ENCODE measurements around the gene MSL1. TPM values are rescaled to one million over a fixed set of nuclear protein-coding genes. Genes with fewer than 3 reads are reported as not detected.
A peak's percentile ranks its signal among the peaks of the same experiment; 100 is the strongest.

Gene MSL1
- total RNA-seq, 1 donor from 2014 or later, result 97.7 TPM

DNA sequence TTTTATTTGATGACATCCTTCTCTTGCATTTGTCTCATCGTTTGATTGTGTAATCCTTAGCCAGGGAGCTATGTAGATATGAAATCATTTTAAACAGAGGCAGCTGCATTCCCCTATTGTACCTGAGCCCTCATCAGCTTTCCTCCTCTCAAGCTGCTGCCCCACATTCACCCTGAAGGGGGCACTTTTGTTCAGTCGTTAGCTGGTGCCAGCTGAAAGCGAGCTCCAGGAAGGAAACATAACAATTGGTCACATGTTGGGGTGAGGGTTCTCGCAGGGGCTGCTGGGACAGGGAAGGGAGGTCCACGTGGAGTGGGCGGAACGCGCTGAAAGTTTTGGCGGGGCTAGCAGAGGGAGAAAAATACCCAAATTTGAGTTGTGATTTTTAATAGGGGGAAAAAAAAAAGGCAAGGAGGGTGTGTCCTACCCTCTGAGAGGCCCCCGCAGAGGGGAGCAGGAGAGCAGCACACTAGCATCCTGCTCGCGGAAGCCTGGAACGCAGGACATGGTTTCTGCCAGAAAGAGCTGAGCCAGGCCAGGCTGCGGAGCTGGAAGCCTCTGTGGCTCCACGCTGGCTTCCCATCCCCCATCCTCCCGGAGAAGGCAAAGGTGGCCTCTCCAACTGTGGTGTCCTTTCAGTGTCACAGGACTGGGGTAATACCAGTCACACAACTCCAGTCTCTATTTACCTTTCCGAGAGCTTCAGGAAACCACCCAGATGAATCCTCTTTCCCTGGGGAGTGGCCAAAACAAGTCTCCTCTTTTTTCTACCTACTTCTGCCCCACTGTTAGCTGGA, 8.5 kb upstream of the MSL1 start:
- Histone ChIP-seq H3K27ac (peak overlapping the region; percentile 90), H3K27me3 (ENCODE audit: low read depth) (no peaks in the 10 kb centered on the region), H3K4me3 (peak overlapping the region; percentile 61), H3K4me1 (peaks cover 58% of the 10 kb centered on the region), H3K9me3 (no peaks in the 10 kb centered on the region), H3K36me3 (no peaks in the 10 kb centered on the region)
- ATAC-seq (peak; percentile 88 to 90), DNase-seq (peak; percentile 92)
- intact Hi-C loops (cut with DNase I), result no loop called here
- TF ChIP-seq, protein P1, sequence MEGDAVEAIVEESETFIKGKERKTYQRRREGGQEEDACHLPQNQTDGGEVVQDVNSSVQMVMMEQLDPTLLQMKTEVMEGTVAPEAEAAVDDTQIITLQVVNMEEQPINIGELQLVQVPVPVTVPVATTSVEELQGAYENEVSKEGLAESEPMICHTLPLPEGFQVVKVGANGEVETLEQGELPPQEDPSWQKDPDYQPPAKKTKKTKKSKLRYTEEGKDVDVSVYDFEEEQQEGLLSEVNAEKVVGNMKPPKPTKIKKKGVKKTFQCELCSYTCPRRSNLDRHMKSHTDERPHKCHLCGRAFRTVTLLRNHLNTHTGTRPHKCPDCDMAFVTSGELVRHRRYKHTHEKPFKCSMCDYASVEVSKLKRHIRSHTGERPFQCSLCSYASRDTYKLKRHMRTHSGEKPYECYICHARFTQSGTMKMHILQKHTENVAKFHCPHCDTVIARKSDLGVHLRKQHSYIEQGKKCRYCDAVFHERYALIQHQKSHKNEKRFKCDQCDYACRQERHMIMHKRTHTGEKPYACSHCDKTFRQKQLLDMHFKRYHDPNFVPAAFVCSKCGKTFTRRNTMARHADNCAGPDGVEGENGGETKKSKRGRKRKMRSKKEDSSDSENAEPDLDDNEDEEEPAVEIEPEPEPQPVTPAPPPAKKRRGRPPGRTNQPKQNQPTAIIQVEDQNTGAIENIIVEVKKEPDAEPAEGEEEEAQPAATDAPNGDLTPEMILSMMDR (IDR thresholded peaks at IDR 0.05), result peak; percentile 86

GRCh38 chr17:40113907-40114245, 7.9 kb upstream of the MSL1 start:
- DNase-seq (no peak), ATAC-seq (no peak)
- peak overlapping the region; percentile 61 for H3K4me3 ChIP-seq
- intact Hi-C loops (cut with DNase I), result no loop called here
- no peaks in the 10 kb centered on the region for H3K27me3 ChIP-seq (ENCODE audit: low read depth)
- TF ChIP-seq, protein P1 (IDR thresholded peaks at IDR 0.05), result no peak
- H3K36me3 ChIP-seq, result no peaks in the 10 kb centered on the region
- H3K9me3 ChIP-seq, result no peaks in the 10 kb centered on the region
- peak overlapping the region; percentile 90 for H3K27ac ChIP-seq
- peaks cover 52% of the 10 kb centered on the region for H3K4me1 ChIP-seq

DNA sequence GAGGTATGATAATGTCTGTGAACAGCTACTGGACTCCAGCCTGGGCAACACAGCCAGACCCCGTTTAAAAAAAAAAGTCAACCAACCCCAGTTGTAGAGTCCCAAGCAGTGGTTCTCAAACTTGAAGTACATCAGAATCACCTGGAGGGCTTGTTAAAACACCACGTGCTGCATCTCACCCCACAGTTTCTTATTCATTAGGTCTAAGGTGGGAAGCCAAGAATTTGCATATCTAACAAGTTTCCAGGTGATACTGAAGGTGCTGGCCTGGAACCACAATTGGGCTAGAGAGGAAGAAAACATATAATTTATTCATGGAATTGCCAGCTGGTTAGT, 6.7 kb upstream of the MSL1 start:
- Histone ChIP-seq H3K36me3 (no peaks in the 10 kb centered on the region), H3K9me3 (no peaks in the 10 kb centered on the region), H3K4me3 (no peak overlapping the region), H3K27me3 (ENCODE audit: low read depth) (no peaks in the 10 kb centered on the region), H3K4me1 (peaks cover 42% of the 10 kb centered on the region), H3K27ac (no peak overlapping the region)
- intact Hi-C loops (cut with DNase I), result no loop called here
- ATAC-seq, result no peak
- DNase-seq, result no peak
- TF ChIP-seq, protein P1 (IDR thresholded peaks at IDR 0.05), result no peak

- DNase-seq (peak; percentile 78), ATAC-seq (peak; percentile 66 to 70)
- H3K36me3 ChIP-seq, result peaks cover 23% of the 10 kb centered on the region
- H3K4me3 ChIP-seq, result peak overlapping the region; percentile 92
- peaks cover 28% of the 10 kb centered on the region for H3K4me1 ChIP-seq
- H3K27me3 ChIP-seq (ENCODE audit: low read depth), result no peaks in the 10 kb centered on the region
- TF ChIP-seq, protein P1 (IDR thresholded peaks at IDR 0.05), result peak; percentile 6
- intact Hi-C loops (cut with DNase I), result no loop called here
- H3K27ac ChIP-seq, result peak overlapping the region; percentile 95
- H3K9me3 ChIP-seq, result no peaks in the 10 kb centered on the region
These were observed 596 bp downstream of the MSL1 start for GRCh38 chr17:40122136-40122998.

GRCh38 chr17:40122999-40123810, 1.4 kb downstream of the MSL1 start:
- Histone ChIP-seq H3K36me3 (peaks cover 32% of the 10 kb centered on the region), H3K4me3 (peak overlapping the region; percentile 92), H3K27ac (peak overlapping the region; percentile 95), H3K27me3 (ENCODE audit: low read depth) (no peaks in the 10 kb centered on the region), H3K4me1 (peaks cover 28% of the 10 kb centered on the region), H3K9me3 (no peaks in the 10 kb centered on the region)
- intact Hi-C loops (cut with DNase I), result no loop called here
- peak; percentile 61 for DNase-seq
- TF ChIP-seq, protein P1 (IDR thresholded peaks at IDR 0.05), result peak; percentile 2
- ATAC-seq, result peak; percentile 32 to 37

All from lower lobe of right lung (tissue), 2 donors.